Naive B cell (primary cell): ENCODE results near the gene WNT1. TPM values are rescaled to one million over a fixed set of nuclear protein-coding genes. Genes with fewer than 3 reads are reported as not detected.
A peak's percentile ranks its signal among the peaks of the same experiment; 100 is the strongest.

Experiments used
- ATAC-seq, 2 donors: fragments of 150-1000 bp; cut with Tn5 transposase; 2 replicates each; pipeline ENCODE4 v1.10.0; 2021; ENCODE audit warnings: low read depth in 2 of 2, mild to moderate bottlenecking in 2 of 2, moderate library complexity in 2 of 2
- DNase-seq: peaks from one replicate; pipeline ENCODE4 v3.0.0; 2022
- H3K27ac Mint-ChIP-seq, 6 donors: one replicate each; pipeline ENCODE4 v1.8.0; 2020 to 2022; ENCODE audit warnings: mild to moderate bottlenecking in 6 of 6, mixed read lengths in 6 of 6, moderate library complexity in 5 of 6, inconsistent platforms in 2 of 6
- H3K27me3 Mint-ChIP-seq, 3 donors: one replicate each; pipeline ENCODE4 v1.8.0; 2021 to 2022; ENCODE audit warnings: mixed read lengths in 3 of 3, mild to moderate bottlenecking in 1 of 3
- H3K36me3 Mint-ChIP-seq, 2 donors: one replicate each; pipeline ENCODE4 v1.8.0; 2020 to 2022; ENCODE audit warnings: mixed read lengths in 2 of 2, inconsistent platforms in 1 of 2, mild to moderate bottlenecking in 1 of 2
- H3K4me1 Mint-ChIP-seq, 3 donors: one replicate each; pipeline ENCODE4 v1.8.0; 2020 to 2022; ENCODE audit warnings: mixed read lengths in 3 of 3, inconsistent platforms in 1 of 3, mild to moderate bottlenecking in 1 of 3, moderate library complexity in 1 of 3
- H3K4me3 Mint-ChIP-seq, 8 donors: one replicate each; pipeline ENCODE4 v1.8.0; 2020 to 2022; ENCODE audit warnings: mild to moderate bottlenecking in 8 of 8, mixed read lengths in 8 of 8, moderate library complexity in 8 of 8, inconsistent platforms in 2 of 8
- H3K9me3 Mint-ChIP-seq, 7 donors: one replicate each; pipeline ENCODE4 v1.8.0; 2020 to 2022; ENCODE audit warnings: mixed read lengths in 7 of 7, mild to moderate bottlenecking in 5 of 7, inconsistent platforms in 2 of 7, moderate library complexity in 1 of 7
- polyA plus RNA-seq, 6 donors: library from polyadenylated mRNA; unstranded; fragments of 300-500 nt; fragmentation: Illumina TruSeq; gene quantifications; one replicate each; pipeline ENCODE4 v1.2.3, GENCODE V29; 2021; ENCODE audit warnings: low read depth in 6 of 6

Gene WNT1
- polyA plus RNA-seq, 6 donors from 2014 or later, result 0.23 TPM; not detected in 5

DNA sequence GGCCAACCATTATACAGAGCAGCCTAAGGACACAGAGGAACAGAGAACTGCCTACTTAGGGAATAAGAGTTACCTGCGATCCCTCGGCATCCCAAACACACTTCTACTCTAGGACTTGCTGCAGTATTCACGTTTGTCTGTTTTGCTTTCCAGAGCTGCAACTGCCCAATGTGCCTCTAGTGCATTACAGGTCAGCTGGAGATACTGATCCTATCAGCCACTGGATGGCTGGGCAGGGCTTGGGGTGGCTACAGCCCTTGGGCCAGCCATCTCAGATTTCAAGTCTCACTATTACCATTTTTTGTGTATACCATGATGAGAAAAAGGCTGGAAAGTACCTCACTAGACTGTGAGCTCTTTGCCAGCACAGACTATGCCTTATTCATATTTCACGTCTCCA is 25.4 kb upstream of the WNT1 start:
- Mint-ChIP-seq H3K4me1 (peaks cover 36 to 51% (median 37%) of the 10 kb centered on the region in 3 donors), H3K27me3 (no peaks in the 10 kb centered on the region), H3K4me3 (no peak overlapping the region), H3K9me3 (no peaks in the 10 kb centered on the region), H3K27ac (peak overlapping the region in 1 of 6 donors; percentile 42), H3K36me3 (peaks cover 1 to 2% of the 10 kb centered on the region in 2 donors)
- ATAC-seq, result no peak
- DNase-seq, result no peak

DNA sequence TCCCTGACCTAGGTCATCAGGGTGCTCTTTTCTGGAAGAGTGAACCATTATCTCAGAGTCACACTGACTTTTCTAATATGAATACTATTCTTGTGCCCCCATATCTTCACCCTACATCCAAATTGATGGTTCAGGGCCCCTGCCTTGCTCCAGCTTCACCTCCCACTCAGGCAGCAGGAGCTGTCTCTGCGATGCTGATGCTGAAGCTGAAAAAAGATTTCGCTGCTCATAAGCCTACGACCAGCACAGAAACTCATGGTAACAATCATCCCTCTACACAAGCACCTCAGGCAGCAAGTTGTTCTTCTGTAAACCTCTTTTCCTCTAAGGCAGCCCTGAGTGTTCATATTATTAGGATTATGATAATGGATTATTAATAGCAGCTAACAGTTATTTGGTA is 24.1 kb upstream of the WNT1 start:
- H3K27me3 Mint-ChIP-seq, result peaks cover 0 to 2% (median 0%) of the 10 kb centered on the region in 3 donors
- H3K4me3 Mint-ChIP-seq, result peak overlapping the region in 1 of 8 donors; percentile 59
- peaks cover 39 to 57% (median 45%) of the 10 kb centered on the region in 3 donors for H3K4me1 Mint-ChIP-seq
- no peaks in the 10 kb centered on the region for H3K9me3 Mint-ChIP-seq
- peak overlapping the region in 2 of 6 donors; percentile 63 to 64 for H3K27ac Mint-ChIP-seq
- H3K36me3 Mint-ChIP-seq, result no peaks in the 10 kb centered on the region
- ATAC-seq, result no peak
- no peak for DNase-seq

DNA sequence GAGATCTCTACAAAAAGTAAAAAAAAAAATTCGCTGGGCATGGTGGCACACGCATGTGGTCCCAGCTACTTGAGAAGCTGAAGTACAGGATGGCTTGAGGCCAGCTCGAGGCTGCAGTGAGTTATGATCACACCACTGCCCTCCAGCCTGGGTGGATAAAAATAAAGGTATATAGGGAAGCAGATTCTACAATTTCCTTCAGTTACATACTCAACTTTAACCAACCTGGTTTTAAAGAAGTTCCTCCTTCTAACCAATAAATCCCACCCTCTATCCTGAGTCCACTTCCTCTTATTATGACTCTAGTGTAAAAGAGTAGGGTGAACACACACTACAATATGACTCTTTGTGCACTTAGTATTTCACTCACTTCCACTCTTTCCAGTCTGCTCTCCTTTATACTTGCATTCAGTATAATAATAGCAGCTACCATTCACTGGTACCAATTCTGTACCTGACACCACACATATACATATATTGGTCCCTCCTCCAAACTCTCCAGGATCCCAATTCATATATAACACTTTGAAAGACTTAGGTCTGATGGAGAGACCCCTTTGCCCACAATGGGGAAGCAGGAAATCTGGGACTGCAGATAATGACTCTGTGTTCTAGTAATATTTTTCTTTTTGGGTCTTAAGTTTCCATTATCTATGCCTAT is 23.2 kb upstream of the WNT1 start:
- Mint-ChIP-seq H3K4me1 (peaks cover 39 to 57% (median 45%) of the 10 kb centered on the region in 3 donors), H3K4me3 (peak overlapping the region in 6 of 8 donors; percentile 53 to 99 (median 94)), H3K9me3 (no peaks in the 10 kb centered on the region), H3K27me3 (peaks cover 0 to 9% (median 0%) of the 10 kb centered on the region in 3 donors), H3K36me3 (no peaks in the 10 kb centered on the region), H3K27ac (peak overlapping the region in 2 of 6 donors; percentile 28 to 32)
- DNase-seq (peak; percentile 42), ATAC-seq (peak; percentile 31 to 50)

DNA sequence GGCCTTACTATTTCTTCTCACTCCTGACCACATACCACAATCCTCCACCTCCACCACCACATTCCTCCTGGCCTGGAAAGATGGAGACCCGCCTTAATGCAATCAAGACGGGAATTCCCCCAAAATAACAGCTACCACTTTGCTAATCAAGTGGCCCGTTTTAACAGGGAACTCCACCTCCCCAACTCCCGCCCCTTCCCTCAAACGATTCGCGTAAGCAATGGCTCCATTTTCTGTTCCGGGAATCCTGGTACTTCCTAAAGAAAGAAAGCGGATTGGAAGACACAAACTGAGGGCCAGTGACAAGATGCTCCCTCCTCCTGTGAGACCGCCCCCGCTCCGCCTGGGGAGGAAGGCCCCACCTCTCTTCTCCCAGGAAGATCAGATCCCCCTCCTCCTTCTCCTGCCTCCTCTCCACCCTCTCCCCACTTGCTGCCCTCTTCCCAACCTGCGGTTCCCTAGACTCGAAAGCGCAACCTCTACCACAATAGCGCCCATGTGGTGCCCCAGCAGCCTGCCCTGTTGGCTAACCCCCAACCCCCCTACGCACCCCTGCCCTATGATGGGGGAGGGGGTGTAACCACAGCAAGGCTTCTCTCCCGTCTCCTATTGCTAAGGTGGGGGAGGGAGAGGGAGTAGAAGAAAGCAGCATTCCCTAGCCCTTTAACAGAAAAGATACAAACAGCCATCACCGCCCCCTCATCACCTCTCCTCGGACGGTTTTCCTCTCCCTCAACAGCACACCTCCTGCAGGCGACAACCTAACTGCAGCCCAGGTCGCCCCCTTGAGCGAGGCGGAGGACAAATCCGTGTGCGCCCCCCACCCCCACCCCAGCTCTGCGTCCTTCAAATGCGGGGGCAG is 21.6 kb upstream of the WNT1 start:
- ATAC-seq (peak; percentile 15), DNase-seq (no peak)
- no peaks in the 10 kb centered on the region for H3K9me3 Mint-ChIP-seq
- peaks cover 4 to 16% (median 11%) of the 10 kb centered on the region in 3 donors for H3K27me3 Mint-ChIP-seq
- peak overlapping the region; percentile 81 to 93 (median 88) for H3K27ac Mint-ChIP-seq
- H3K36me3 Mint-ChIP-seq, result no peaks in the 10 kb centered on the region
- H3K4me1 Mint-ChIP-seq, result peaks cover 42 to 57% (median 45%) of the 10 kb centered on the region in 3 donors
- H3K4me3 Mint-ChIP-seq, result peak overlapping the region; percentile 94 to 99 (median 96)

DNA sequence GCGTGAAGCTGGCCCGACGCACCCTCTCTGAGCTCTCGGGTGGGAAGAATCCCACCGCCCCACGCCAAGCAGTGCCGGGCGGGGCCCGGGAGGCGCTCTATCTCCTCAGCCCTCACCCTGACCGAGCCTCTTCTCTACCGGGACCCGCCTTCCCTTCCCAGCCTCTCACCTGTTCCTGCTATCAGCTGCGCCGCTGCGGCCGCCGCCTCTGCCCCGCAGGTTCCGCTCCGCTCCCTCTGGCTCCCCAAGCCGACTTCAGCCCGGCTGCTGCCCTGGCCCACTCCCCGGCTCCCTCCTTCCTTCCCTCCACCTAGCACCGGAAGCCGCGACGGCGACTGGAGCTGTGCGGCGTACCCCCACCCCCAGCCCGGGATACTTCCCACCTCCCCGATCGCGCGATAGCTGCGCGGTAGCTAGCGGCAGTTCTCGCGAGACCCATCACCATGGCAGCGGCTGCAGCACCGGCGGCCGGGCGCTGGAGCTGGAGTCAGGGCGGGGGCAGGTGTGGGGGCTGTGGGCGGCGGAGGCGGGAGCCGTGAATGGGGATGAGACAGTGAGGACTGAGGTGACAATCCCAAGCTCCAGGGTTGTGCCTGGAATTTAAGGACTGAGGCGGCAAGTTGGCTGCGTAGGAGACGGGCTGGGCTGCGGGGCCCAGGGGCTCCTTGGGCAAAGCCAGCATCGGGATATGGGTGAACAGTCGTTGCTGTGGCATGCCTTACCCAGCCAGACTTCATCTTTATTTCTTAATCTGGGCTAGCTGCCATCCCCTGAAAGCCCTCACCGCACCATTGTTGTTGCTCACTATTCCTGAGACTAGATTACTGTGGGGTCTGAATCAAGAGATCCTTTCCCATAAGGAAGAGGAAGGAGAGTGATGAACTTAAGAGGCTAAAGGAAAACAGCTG is 20.7 kb upstream of the WNT1 start, which contains the start of gene ARF3:
Gene ARF3, minus strand, starts transcription at position 347 of the 908 bp plus-strand sequence. CDS start 16,392 bp downstream, outside the sequence.
- Mint-ChIP-seq H3K27ac (peak within 1 kb of the TSS; percentile 89 to 97 (median 94)), H3K4me3 (peak within 1 kb of the TSS; percentile 94 to 99 (median 96)), H3K9me3 (no peaks in the 10 kb centered on the region), H3K27me3 (peaks cover 4 to 16% (median 14%) of the 10 kb centered on the region in 3 donors), H3K36me3 (no peaks in the 10 kb centered on the region), H3K4me1 (peaks cover 42 to 54% (median 45%) of the 10 kb centered on the region in 3 donors)
- peak; percentile 88 to 89 for ATAC-seq
- DNase-seq, result peak; percentile 89

DNA sequence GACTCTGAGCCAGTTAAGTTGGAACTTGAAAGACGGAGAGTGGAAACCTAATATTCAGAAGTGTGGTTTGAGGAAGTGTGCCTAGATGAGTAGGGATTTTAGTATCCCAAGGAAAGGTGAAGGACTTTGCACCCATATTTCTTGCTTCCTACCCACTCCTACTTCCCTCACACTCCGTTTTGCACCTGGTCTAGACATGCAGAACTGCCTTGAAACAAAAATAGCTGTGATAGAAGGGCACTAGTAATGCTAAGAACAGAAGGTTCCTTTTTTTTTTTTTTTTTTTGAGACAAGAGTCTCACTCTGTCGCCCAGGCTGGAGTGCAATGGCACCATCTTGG is 20.1 kb upstream of the WNT1 start:
- ATAC-seq, result peak in 1 of 2 donors; percentile 31
- Mint-ChIP-seq H3K4me1 (peaks cover 42 to 49% (median 45%) of the 10 kb centered on the region in 3 donors), H3K9me3 (no peaks in the 10 kb centered on the region), H3K27me3 (peaks cover 4 to 16% (median 14%) of the 10 kb centered on the region in 3 donors), H3K27ac (peak overlapping the region in 5 of 6 donors; percentile 24 to 93 (median 89)), H3K36me3 (no peaks in the 10 kb centered on the region), H3K4me3 (peak overlapping the region; percentile 94 to 99 (median 96))
- DNase-seq, result no peak

DNA sequence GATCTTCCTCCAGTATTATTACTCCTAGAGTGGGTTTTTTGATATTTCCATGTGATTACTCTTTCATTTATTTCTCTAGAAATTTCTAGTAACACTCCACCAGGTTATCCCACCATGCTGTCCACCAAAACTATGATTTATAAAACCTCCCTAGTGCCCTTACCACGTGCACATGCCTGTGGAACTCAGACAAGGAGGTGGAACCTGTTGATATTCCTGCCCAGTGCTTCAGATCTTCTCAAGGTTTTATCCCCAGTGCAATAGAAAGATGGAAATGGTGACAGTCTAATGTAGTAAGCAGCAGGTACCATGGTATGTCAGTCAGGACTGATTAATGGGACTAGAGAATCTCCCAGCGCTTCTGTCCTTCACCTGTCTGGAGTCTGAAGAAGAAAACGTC is 17.3 kb upstream of the WNT1 start:
- ATAC-seq, result no peak
- no peak for DNase-seq
- Mint-ChIP-seq H3K27me3 (peaks cover 4 to 23% (median 14%) of the 10 kb centered on the region in 3 donors), H3K4me1 (peaks cover 25 to 30% (median 30%) of the 10 kb centered on the region in 3 donors), H3K9me3 (no peaks in the 10 kb centered on the region), H3K4me3 (no peak overlapping the region), H3K36me3 (no peaks in the 10 kb centered on the region), H3K27ac (no peak overlapping the region)

DNA sequence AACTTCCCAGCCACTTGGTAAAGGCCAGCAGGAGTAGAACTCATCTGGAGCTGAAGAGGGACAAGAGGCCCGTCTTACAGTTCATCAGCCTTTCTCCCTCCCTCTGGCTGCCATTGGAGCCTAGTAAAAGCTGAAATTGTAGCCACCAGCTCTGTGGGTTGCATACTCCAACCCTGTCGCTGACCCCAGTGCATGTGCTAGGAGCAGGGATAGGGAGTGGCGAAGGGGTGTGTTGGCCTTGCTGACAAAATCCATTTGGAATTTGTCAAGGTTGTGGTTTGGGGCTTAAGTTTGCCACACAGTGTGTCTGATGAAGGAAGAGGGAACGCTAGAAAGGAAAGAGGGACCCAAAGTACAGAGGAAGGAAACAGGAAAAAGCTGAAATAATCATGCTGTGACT is 16.8 kb upstream of the WNT1 start:
- Mint-ChIP-seq H3K4me1 (peaks cover 22 to 27% (median 26%) of the 10 kb centered on the region in 3 donors), H3K27ac (no peak overlapping the region), H3K27me3 (peaks cover 4 to 23% (median 14%) of the 10 kb centered on the region in 3 donors), H3K4me3 (no peak overlapping the region), H3K9me3 (no peaks in the 10 kb centered on the region), H3K36me3 (no peaks in the 10 kb centered on the region)
- ATAC-seq (no peak), DNase-seq (no peak)

DNA sequence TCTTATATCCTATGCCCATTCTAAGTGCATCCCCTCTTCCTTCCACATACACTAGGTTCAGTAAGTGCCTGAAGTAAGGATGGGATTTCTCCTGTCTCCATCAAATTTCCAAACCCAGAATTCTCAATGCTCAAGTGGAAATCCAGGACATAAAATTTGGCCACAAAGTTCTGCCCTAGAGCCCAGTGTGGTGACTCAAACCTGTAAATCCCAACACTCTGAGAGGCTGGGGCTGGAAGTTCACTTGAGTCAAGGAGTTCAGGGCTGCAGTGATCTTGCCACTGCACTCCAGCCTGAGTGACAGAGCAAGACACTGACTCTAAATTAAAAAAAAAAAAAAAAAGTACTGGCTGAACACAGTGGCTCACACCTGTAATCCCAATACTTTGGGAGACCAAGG is 16.3 kb upstream of the WNT1 start:
- DNase-seq (no peak), ATAC-seq (no peak)
- no peak overlapping the region for H3K4me3 Mint-ChIP-seq
- peaks cover 18 to 27% (median 25%) of the 10 kb centered on the region in 3 donors for H3K4me1 Mint-ChIP-seq
- H3K9me3 Mint-ChIP-seq, result no peaks in the 10 kb centered on the region
- H3K36me3 Mint-ChIP-seq, result no peaks in the 10 kb centered on the region
- peaks cover 4 to 23% (median 14%) of the 10 kb centered on the region in 3 donors for H3K27me3 Mint-ChIP-seq
- H3K27ac Mint-ChIP-seq, result no peak overlapping the region

DNA sequence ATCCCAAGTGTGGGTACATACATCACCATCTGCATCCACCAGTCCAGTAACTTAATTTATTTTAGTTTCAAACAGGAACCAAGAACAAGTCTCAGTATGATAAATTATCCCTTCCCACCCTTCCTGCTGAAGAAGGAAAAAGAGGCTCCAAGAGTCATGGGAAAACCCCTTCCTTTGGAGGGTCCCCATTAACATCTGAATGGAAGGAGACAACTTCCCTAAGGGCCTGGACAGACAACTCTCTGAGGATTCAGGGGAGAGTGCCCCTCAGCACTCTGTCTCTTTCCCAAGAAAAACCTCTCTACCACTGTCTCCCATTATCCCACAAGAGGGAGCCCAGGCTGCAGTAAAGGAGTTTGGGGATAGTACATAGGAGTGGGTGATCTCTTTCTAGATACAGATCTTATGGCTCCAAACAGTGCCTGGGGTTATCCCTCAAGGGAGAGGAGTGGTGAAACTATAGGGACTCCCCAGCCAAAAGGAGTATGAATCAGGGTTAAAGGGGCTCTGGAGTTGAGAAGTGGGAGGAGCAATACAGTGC is 12.8 kb upstream of the WNT1 start:
- Mint-ChIP-seq H3K4me1 (peaks cover 11 to 25% (median 20%) of the 10 kb centered on the region in 3 donors), H3K27ac (peak overlapping the region in 1 of 6 donors; percentile 9), H3K27me3 (peaks cover 4 to 18% (median 14%) of the 10 kb centered on the region in 3 donors), H3K36me3 (no peaks in the 10 kb centered on the region), H3K4me3 (no peak overlapping the region), H3K9me3 (no peaks in the 10 kb centered on the region)
- ATAC-seq (no peak), DNase-seq (no peak)

DNA sequence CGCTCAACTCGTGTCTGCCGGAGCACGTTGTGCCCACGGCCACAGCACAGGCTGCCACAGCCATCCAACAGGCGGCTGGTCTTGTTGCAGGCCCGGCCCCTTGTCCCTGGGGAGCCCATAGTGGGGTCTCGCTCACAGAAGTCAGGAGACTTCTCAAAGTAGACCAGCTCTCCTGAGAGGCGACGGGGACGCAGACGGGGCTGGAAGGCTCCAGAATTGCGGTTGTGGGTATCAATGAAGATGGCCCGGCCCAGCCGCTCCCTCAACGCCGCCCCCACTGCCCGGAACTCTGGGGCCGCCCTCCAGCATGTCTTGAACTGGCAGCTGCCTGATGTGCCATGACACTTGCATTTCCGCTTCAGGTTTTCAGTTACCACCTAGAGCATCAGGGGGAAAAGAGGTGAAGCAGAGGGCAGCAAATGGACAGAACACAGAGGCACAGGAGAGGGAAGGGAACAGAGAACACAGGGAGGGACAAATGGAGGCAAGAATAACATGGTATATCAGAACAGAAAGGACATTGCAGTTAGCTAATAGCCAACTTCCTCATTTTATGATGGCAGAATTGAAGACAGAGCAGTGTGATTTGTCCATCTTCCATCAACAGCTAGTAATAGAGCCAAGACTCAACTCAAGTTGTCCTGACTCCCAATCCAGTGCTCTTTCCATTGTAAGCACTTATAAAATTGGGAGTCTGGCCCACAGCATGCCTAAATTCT is 11.8 kb upstream of the WNT1 start:
- Mint-ChIP-seq H3K36me3 (no peaks in the 10 kb centered on the region), H3K9me3 (no peaks in the 10 kb centered on the region), H3K4me1 (peaks cover 17 to 34% (median 29%) of the 10 kb centered on the region in 3 donors), H3K27me3 (peaks cover 8 to 21% (median 14%) of the 10 kb centered on the region in 3 donors), H3K27ac (no peak overlapping the region), H3K4me3 (peak overlapping the region in 1 of 8 donors; percentile 17)
- DNase-seq, result no peak
- ATAC-seq, result no peak

DNA sequence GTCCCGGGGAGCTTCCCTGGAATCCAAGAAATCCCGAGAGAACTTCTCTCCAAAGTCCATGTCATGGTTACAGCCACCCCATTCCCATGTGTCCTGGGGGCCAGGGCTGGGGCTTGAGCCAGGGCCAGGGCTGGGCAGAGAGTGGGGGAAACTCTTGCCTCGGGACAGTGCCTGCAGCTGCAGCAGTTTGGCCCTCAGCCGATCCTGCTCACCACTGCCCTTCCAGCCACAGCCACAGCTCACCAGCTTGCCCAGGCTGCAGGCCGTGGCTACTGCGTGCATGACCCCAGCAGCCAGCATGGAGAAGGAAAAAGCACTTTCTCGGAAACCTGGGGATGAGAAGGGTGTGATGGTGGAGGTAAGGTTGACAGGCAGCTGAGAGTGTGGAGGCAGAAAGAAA is 10.1 kb upstream of the WNT1 start:
- no peak for DNase-seq
- H3K4me3 Mint-ChIP-seq, result peak overlapping the region in 2 of 8 donors; percentile 16 to 75
- H3K9me3 Mint-ChIP-seq, result no peaks in the 10 kb centered on the region

More for the DNA sequence above, 10.1 kb upstream of the WNT1 start:
- no peak for ATAC-seq
- Mint-ChIP-seq H3K27ac (peak overlapping the region in 2 of 6 donors; percentile 49 to 58), H3K4me1 (peaks cover 27 to 50% (median 37%) of the 10 kb centered on the region in 3 donors), H3K27me3 (peaks cover 21 to 37% (median 26%) of the 10 kb centered on the region in 3 donors), H3K36me3 (no peaks in the 10 kb centered on the region)
